CD4-positive, alpha-beta T cell treated with Interleukin-17A for 4 hours (primary cell): ENCODE data around the gene BZW1.
"Not testable (repeated sequence)": the region's sequence is repeated elsewhere in the genome, so short reads cannot be mapped to it uniquely, and the experiment has no call there.

Source experiments
- DNase-seq: peaks from one replicate; pipeline ENCODE4 v3.0.0-alpha.2; 2020; ENCODE audit warnings: mixed read lengths

BZW1 gene

DNA sequence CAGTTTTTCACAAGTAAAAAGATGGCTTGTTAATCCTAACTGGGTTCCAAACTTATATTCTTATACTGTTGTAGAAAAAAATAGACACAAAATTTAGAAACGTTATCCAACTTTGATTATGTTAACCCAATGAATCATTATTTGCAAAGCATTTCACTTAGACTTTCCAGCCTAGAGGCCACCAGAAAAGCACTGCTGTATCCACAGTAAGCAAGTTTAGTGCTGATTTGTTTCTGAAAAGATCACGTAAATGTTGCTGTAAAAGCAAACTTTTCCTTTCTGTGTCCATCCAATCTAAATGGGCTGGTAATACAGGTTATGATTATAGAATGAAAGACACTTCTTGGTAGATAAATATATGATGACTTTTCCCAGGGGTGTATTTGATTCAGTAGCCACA is 17.6 kb upstream of the BZW1 start:
- DNase-seq, result no peak

GRCh38 chr2:200795028-200795440 is 16.7 kb upstream of the BZW1 start:
- DNase-seq, result no peak

DNA sequence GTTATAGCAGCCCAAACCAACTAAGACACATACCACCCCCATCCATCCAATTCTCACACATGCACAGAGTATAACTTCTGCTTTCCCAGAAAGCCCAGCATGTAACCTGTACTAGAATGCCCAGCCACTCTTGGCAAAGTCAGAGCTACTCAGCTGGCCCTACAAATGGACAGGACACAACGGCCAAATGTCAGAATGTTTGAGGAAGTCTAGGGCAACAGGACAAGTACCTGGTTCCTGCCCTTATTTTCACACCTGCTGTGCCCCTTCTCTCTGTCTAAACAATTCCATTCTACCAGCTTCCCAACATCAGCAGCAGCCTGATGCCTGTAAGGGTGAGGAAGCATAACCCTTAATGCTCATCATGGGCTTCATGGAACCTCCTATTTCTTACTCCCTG is 15.1 kb upstream of the BZW1 start:
- DNase-seq, result no peak

DNA sequence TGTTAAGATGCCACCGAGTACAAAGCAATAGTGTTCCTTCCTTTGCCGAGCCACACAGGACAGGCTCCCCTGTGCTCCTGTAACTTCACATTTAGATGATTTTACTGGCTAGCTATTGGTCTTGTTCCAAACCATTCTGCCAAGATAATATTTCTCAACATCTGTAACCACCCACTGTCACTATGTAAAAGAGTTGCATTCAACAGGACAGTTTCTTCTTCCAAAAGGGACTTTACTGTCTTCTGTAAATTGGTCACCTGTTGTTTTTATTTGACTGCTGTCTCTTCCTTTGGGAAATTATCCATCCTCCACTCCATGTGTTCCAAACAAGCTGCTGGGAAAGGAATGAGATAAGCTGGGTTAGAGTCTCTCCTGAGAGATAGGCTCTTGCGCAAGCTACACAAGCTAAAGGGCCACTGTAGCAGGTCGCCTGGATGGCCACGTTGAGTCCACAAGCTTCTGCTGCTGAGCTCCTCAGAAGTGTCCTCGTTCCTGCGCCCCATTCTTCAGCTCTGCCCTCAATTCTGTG is 14.4 kb upstream of the BZW1 start:
- no peak for DNase-seq

DNA sequence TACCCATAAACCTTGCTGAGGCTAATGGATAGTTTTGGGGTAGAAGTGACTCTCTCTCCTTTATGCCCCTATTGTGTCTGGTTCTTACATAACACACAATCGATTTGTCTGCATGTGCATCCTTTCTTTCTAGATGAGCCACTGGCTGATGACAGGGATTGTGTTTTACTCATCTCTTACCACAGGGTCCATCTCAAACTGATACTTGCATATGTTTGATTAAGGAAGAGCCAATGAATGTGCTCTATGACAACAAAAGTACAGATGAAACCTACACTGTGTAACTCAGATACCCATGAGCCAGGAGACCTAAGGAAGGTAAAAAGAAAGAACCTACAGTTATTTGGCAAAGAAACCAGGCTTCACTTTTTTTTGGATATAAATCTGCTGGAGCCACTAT is 13.2 kb upstream of the BZW1 start:
- DNase-seq, result no peak

GRCh38 chr2:200800458-200800857 is 11.3 kb upstream of the BZW1 start:
- DNase-seq, result no peak

- DNase-seq, result not testable (repeated sequence)
Measured at GRCh38 chr2:200801431-200801830, 10.3 kb upstream of the BZW1 start.

GRCh38 chr2:200809506-200810251 is 2.0 kb upstream of the BZW1 start:
- no peak for DNase-seq

DNA sequence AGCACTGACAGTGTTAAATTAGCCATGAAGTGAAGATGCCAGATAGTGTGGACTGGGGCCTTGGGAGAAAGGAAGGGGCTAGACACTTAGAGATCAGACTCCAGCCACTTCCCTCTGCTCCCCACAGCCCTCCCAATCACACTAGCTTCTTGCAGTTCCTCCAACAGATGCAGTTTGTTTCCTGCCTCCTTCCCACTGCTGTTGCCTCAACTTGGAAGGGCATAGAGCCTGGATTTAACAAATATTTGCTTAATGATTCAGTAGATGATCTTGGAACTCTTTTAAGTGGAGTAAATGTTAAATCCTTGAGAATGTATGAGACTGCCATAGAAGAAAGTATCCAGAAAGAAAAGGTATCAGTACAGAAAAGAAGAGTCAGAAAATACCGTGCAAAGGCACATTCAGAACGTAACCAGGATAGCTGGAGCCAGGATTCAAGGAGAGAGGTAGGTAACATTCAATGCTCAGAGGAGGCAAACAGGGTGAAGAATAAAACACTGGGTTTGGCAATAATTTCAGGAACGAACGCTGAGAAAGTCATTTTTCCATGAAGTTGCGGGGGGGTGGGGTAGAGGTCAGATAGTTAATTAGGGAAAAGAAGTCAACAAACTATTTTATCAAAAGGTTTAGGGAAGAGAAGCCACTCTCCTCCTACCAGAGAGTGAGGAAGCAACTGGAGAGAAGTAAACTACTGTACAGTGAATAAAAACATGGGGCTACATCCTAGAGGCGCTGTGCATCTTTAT is 1.3 kb upstream of the BZW1 start:
- no peak for DNase-seq

DNA sequence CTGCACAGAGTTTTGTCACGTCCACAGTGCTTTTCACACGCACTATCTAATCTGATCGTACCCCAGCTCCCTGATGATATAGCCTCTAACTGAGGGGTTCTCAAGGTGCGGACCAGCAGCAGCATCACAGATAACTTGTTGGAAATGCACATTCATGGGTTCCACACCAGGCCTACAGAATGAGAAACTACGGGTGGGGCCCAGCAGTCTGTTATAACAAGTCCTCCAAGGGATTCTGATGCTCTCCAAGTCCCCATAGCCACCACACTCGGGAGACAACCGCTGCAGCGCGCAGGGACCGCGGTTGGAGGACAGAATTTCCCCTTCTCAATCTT is 745 bp upstream of the BZW1 start:
- no peak for DNase-seq

- DNase-seq, result peak; percentile 70
Measured at GRCh38 chr2:200812122-200813022, 662 bp downstream of the BZW1 start.

DNA sequence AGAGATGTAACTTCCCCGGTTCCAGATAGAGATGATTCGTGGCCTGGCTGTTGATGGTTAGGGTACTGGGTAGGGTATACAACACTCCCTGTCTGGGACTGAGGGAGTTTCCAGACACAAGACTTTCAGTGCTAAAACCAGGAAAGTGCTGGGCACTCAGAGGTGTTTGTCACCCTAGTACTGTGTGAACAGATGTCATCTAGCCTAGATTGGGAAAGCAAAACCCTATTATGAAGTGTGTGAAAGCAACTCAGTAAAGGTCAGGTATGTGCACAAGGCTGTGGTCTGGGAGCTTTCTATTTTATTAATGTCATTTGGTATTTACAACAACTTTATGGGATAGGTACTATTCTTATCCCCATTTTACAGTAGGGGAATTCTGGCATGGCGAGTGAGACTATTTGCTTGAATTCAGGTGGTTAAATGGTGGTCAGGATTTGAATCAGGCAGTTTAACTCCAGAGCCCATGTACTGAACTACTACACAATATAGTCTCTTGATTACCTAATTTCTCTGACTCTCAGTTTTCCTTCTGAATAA is 2.6 kb downstream of the BZW1 start:
- no peak for DNase-seq

GRCh38 chr2:200814917-200815316 is 3.2 kb downstream of the BZW1 start:
- DNase-seq, result no peak

GRCh38 chr2:200818732-200819131 is 7.0 kb downstream of the BZW1 start:
- not testable (repeated sequence) for DNase-seq

- no peak for DNase-seq
Measured at GRCh38 chr2:200820573-200821234, 9.0 kb downstream of the BZW1 start.

GRCh38 chr2:200821686-200822245 is 10.1 kb downstream of the BZW1 start:
- no peak for DNase-seq

DNA sequence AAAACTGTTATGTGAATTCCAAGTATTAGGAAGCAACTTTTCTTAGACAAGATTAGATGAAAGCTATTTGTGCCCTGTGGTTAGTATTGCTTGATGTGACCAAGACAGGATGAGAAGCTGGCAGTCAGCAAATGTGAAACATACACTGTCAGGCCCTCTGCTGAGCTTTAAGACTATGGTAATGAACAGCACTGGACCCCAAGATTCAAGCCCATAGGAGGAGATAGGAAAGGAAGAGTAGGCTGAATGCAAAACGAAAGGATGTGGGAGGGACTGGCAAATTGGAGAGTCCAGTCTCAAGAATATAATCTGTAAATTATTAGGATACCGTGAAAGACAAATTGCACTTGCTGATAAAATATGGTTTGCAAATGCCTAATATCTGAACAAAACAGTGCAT is 16.4 kb downstream of the BZW1 start:
- no peak for DNase-seq

- DNase-seq, result no peak
Measured at GRCh38 chr2:200828572-200829257, 17.0 kb downstream of the BZW1 start.

- DNase-seq, result no peak
Measured at GRCh38 chr2:200829258-200829655, 17.5 kb downstream of the BZW1 start.

DNA sequence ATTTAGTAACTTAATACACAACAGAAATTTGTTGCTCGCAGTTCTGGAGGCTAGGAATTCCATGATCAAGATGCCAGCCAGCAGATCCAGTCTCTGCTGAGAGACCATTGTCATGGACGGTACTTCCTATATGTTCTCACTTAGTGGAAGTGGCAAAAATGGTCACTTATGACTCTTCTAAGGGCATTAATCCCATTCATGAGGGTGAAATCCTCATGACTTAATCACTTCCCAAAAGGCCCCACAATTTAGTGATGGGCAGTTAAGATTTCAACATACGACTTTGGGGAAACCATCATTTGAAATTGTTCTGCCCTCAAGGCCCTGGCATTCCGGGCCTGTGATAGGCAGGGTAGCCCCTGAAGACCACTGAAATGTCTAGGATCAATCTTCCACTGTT is 23.0 kb downstream of the BZW1 start:
- DNase-seq, result no peak

- no peak for DNase-seq
Measured at GRCh38 chr2:200839513-200839912, 27.8 kb downstream of the BZW1 start.
